K562 treated with DMSO at 1 percent for 4 hours (cell line): ENCODE results near the gene ACTL6A. TPM values are rescaled to one million over a fixed set of nuclear protein-coding genes. Genes with fewer than 3 reads are reported as not detected.

Source experiments
- total RNA-seq: library from RNA; unstranded; fragments of 300-600 nt; gene quantifications from 2 replicates; pipeline ENCODE4 v1.2.3, GENCODE V29; 2022; ENCODE audit not compliant: insufficient read depth

ACTL6A gene
- 55.8 and 63.9 TPM in 2 replicates for total RNA-seq

GRCh38 chr3:179562591-179563270 lies at the start of gene ACTL6A:
TSS of gene ACTL6A (plus strand) at chr3:179562926. CDS start at chr3:179563093, 167 bp downstream.

GRCh38 chr3:179604321-179605078 lies 41.8 kb downstream of the ACTL6A start, which contains the start of the genes MRPL47 and NDUFB5:
TSS of gene MRPL47 (minus strand) at chr3:179604638. CDS start at chr3:179604624, 14 bp downstream.
TSS of gene NDUFB5 (plus strand) at chr3:179604794. CDS start at chr3:179604816, 22 bp downstream.

Other genes with a start within 250 kb of the ACTL6A start
- gene ZNF639, start 239.9 kb upstream of the ACTL6A start, total RNA-seq = 13.1 and 18.4 TPM in 2 replicates
- 9.5 and 13.3 TPM in 2 replicates for gene MFN1, start 215.2 kb upstream of the ACTL6A start, total RNA-seq
- 4.7 and 6.0 TPM in 2 replicates for gene GNB4, start 111.5 kb upstream of the ACTL6A start, total RNA-seq
- 34.8 and 40.7 TPM in 2 replicates for gene MRPL47, start 41.7 kb downstream of the ACTL6A start, total RNA-seq
- 94.8 and 109 TPM in 2 replicates for gene NDUFB5, start 41.9 kb downstream of the ACTL6A start, total RNA-seq
- gene USP13, start 90.1 kb downstream of the ACTL6A start, total RNA-seq = 0.06 and 0.13 TPM in 2 replicates